HUES6 (cell line): ENCODE results near the gene FADS6.

Source experiments
- H3K27ac ChIP-seq: 2 replicates; pipeline ENCODE4 v1.7.0; 2013; ENCODE audit warnings: low read depth, mild to moderate bottlenecking, low read length, inconsistent platforms
- H3K27me3 ChIP-seq: 2 replicates; pipeline ENCODE4 v1.6.1; 2013; ENCODE audit warnings: low read length; ENCODE audit not compliant: control insufficient read depth, insufficient read depth
- H3K36me3 ChIP-seq: 2 replicates; pipeline ENCODE4 v1.6.1; 2013; ENCODE audit warnings: low read length; ENCODE audit not compliant: control insufficient read depth, insufficient read depth
- H3K4me1 ChIP-seq: 2 replicates; pipeline ENCODE4 v1.6.1; 2013; ENCODE audit warnings: low read length; ENCODE audit not compliant: control insufficient read depth, insufficient read depth
- H3K4me3 ChIP-seq: 2 replicates; pipeline ENCODE4 v1.5.1; 2013; ENCODE audit warnings: low read depth, low read length
- H3K9ac ChIP-seq: one replicate; pipeline ENCODE4 v1.6.1; 2013; ENCODE audit warnings: mild to moderate bottlenecking, low read length
- H3K9me3 ChIP-seq: 2 replicates; pipeline ENCODE4 v1.6.1; 2013; ENCODE audit warnings: low read depth, low read length; ENCODE audit not compliant: control insufficient read depth, insufficient read depth

Gene FADS6

GRCh38 chr17:74858672-74859458 lies 34.6 kb downstream of the FADS6 start:
- Histone ChIP-seq H3K27me3 (peaks cover 83% of the 10 kb centered on the region), H3K27ac (no peak overlapping the region), H3K9ac (no peak overlapping the region), H3K36me3 (peaks cover 10% of the 10 kb centered on the region), H3K9me3 (no peaks in the 10 kb centered on the region), H3K4me3 (peak overlapping the region; percentile 55; the same call in 1 of the 2 replicates), H3K4me1 (peaks cover 8% of the 10 kb centered on the region; the same call in 1 of the 2 replicates)

GRCh38 chr17:74857191-74857590 lies 36.2 kb downstream of the FADS6 start:
- Histone ChIP-seq H3K4me3 (no peak overlapping the region), H3K4me1 (peaks cover 14% of the 10 kb centered on the region), H3K9ac (no peak overlapping the region), H3K27me3 (peaks cover 97% of the 10 kb centered on the region), H3K9me3 (no peaks in the 10 kb centered on the region), H3K27ac (no peak overlapping the region), H3K36me3 (no peaks in the 10 kb centered on the region)

GRCh38 chr17:74856112-74856511 lies 37.3 kb downstream of the FADS6 start:
- H3K4me1 ChIP-seq: peaks cover 9% of the 10 kb centered on the region; the same call in 1 of the 2 replicates
- no peak overlapping the region for H3K27ac ChIP-seq
- H3K36me3 ChIP-seq: no peaks in the 10 kb centered on the region
- no peak overlapping the region for H3K9ac ChIP-seq
- H3K9me3 ChIP-seq: no peaks in the 10 kb centered on the region
- no peak overlapping the region for H3K4me3 ChIP-seq
- peaks cover 98% of the 10 kb centered on the region for H3K27me3 ChIP-seq

- Histone ChIP-seq H3K36me3 (no peaks in the 10 kb centered on the region), H3K9ac (no peak overlapping the region), H3K9me3 (no peaks in the 10 kb centered on the region), H3K27me3 (peaks cover 98% of the 10 kb centered on the region), H3K4me1 (peaks cover 7% of the 10 kb centered on the region; the same call in 1 of the 2 replicates), H3K27ac (no peak overlapping the region), H3K4me3 (no peak overlapping the region)
These were observed 38.1 kb downstream of the FADS6 start for GRCh38 chr17:74855323-74855722.

- Histone ChIP-seq H3K9ac (no peak overlapping the region), H3K36me3 (no peaks in the 10 kb centered on the region), H3K4me1 (peaks cover 7% of the 10 kb centered on the region; the same call in 1 of the 2 replicates), H3K27me3 (peaks cover 98% of the 10 kb centered on the region), H3K9me3 (no peaks in the 10 kb centered on the region), H3K27ac (no peak overlapping the region), H3K4me3 (no peak overlapping the region)
These were observed 38.6 kb downstream of the FADS6 start for GRCh38 chr17:74854792-74855191.

- Histone ChIP-seq H3K4me3 (no peak overlapping the region), H3K9me3 (no peaks in the 10 kb centered on the region), H3K9ac (no peak overlapping the region), H3K27me3 (peaks cover 98% of the 10 kb centered on the region), H3K4me1 (peaks cover 7% of the 10 kb centered on the region; the same call in 1 of the 2 replicates), H3K36me3 (no peaks in the 10 kb centered on the region), H3K27ac (no peak overlapping the region)
These were observed 39.8 kb downstream of the FADS6 start for GRCh38 chr17:74853669-74854068.

- Histone ChIP-seq H3K27me3 (peaks cover 98% of the 10 kb centered on the region), H3K36me3 (no peaks in the 10 kb centered on the region), H3K9ac (peak overlapping the region; percentile 55), H3K27ac (no peak overlapping the region), H3K9me3 (no peaks in the 10 kb centered on the region), H3K4me3 (peak overlapping the region; percentile 67), H3K4me1 (peaks cover 7% of the 10 kb centered on the region; the same call in 1 of the 2 replicates)
These were observed 40.4 kb downstream of the FADS6 start for GRCh38 chr17:74853048-74853397.

GRCh38 chr17:74852237-74853047 lies 41.0 kb downstream of the FADS6 start:
- peaks cover 98% of the 10 kb centered on the region for H3K27me3 ChIP-seq
- H3K27ac ChIP-seq: no peak overlapping the region
- peak overlapping the region; percentile 55 for H3K9ac ChIP-seq
- H3K4me1 ChIP-seq: peaks cover 7% of the 10 kb centered on the region; the same call in 1 of the 2 replicates
- H3K4me3 ChIP-seq: peak overlapping the region; percentile 67
- no peaks in the 10 kb centered on the region for H3K9me3 ChIP-seq
- H3K36me3 ChIP-seq: no peaks in the 10 kb centered on the region

GRCh38 chr17:74851612-74852236 lies 41.7 kb downstream of the FADS6 start:
- no peak overlapping the region for H3K9ac ChIP-seq
- no peaks in the 10 kb centered on the region for H3K9me3 ChIP-seq
- H3K4me1 ChIP-seq: peaks cover 7% of the 10 kb centered on the region; the same call in 1 of the 2 replicates
- H3K36me3 ChIP-seq: no peaks in the 10 kb centered on the region
- H3K4me3 ChIP-seq: peak overlapping the region; percentile 14; the same call in 1 of the 2 replicates
- H3K27me3 ChIP-seq: peaks cover 96% of the 10 kb centered on the region
- H3K27ac ChIP-seq: no peak overlapping the region

GRCh38 chr17:74850914-74851313 lies 42.5 kb downstream of the FADS6 start:
- no peaks in the 10 kb centered on the region for H3K36me3 ChIP-seq
- H3K27me3 ChIP-seq: peaks cover 96% of the 10 kb centered on the region
- H3K4me1 ChIP-seq: peaks cover 7% of the 10 kb centered on the region; the same call in 1 of the 2 replicates
- no peak overlapping the region for H3K9ac ChIP-seq
- no peak overlapping the region for H3K27ac ChIP-seq
- no peaks in the 10 kb centered on the region for H3K9me3 ChIP-seq
- H3K4me3 ChIP-seq: no peak overlapping the region
